Bronchial epithelial cell (primary cell): ENCODE measurements around the gene GPR176. TPM values are rescaled to one million over a fixed set of nuclear protein-coding genes. Genes with fewer than 3 reads are reported as not detected.

Source experiments
- DNase-seq: peaks from one replicate; pipeline ENCODE4 v3.0.0-alpha.2; 2010; ENCODE audit warnings: low read depth
- FAIRE-seq: peaks from 2 replicates; lab custom pipeline; 2011; peaks lifted over from hg19 to GRCh38; lab: Jason Lieb, UNC
- H3K27me3 ChIP-seq: 2 replicates; pipeline ENCODE4 v1.5.1; 2011; ENCODE audit warnings: low read length; ENCODE audit not compliant: control insufficient read depth, insufficient read depth
- H3K36me3 ChIP-seq: 2 replicates; pipeline ENCODE4 v1.5.1; 2011; ENCODE audit warnings: low read length; ENCODE audit not compliant: control insufficient read depth, insufficient read depth
- H3K4me3 ChIP-seq: 2 replicates; pipeline ENCODE4 v1.5.1; 2011; ENCODE audit warnings: mild to moderate bottlenecking, low read depth, low read length, control low read depth
- total RNA-seq: library from RNA; depleted of rRNA; stranded (reverse); fragments of >200 nt; gene quantifications from 2 replicates; pipeline ENCODE4 v1.2.1, GENCODE V29; 2014
- TF ChIP-seq, protein P1 (sequence below): IDR thresholded peaks from 2 replicates; pipeline ENCODE4 v1.5.1; 2011; ENCODE audit warnings: mild to moderate bottlenecking, moderate library complexity, low read length, control low read depth, inconsistent platforms; ENCODE audit not compliant: insufficient read depth, severe bottlenecking

GPR176 gene
- total RNA-seq, 1 donor from 2014 or later: 3.4 TPM

DNA sequence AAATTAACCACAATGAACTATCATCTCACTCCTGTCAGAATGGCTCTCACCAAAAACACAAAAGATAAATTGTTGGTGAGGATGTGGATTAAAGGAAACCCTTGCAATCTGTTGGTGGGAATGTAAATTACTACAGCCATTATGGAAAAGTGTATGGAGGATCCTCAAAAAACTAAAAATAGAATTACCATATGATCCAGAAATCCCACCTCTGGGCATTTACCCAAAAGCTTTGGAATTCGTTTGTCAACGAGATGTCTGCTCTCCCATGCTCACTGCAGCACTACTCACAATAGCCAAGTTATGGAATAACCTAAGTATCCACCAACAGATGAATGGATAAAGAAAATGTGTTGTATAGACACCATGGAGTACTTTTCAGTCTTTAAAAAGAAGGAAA lies 159.1 kb downstream of the GPR176 start:
- FAIRE-seq (no peak), DNase-seq (no peak)
- TF ChIP-seq, protein P1, sequence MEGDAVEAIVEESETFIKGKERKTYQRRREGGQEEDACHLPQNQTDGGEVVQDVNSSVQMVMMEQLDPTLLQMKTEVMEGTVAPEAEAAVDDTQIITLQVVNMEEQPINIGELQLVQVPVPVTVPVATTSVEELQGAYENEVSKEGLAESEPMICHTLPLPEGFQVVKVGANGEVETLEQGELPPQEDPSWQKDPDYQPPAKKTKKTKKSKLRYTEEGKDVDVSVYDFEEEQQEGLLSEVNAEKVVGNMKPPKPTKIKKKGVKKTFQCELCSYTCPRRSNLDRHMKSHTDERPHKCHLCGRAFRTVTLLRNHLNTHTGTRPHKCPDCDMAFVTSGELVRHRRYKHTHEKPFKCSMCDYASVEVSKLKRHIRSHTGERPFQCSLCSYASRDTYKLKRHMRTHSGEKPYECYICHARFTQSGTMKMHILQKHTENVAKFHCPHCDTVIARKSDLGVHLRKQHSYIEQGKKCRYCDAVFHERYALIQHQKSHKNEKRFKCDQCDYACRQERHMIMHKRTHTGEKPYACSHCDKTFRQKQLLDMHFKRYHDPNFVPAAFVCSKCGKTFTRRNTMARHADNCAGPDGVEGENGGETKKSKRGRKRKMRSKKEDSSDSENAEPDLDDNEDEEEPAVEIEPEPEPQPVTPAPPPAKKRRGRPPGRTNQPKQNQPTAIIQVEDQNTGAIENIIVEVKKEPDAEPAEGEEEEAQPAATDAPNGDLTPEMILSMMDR: no peak
- no peaks in the 10 kb centered on the region for H3K27me3 ChIP-seq
- no peak overlapping the region for H3K4me3 ChIP-seq
- H3K36me3 ChIP-seq: no peaks in the 10 kb centered on the region

DNA sequence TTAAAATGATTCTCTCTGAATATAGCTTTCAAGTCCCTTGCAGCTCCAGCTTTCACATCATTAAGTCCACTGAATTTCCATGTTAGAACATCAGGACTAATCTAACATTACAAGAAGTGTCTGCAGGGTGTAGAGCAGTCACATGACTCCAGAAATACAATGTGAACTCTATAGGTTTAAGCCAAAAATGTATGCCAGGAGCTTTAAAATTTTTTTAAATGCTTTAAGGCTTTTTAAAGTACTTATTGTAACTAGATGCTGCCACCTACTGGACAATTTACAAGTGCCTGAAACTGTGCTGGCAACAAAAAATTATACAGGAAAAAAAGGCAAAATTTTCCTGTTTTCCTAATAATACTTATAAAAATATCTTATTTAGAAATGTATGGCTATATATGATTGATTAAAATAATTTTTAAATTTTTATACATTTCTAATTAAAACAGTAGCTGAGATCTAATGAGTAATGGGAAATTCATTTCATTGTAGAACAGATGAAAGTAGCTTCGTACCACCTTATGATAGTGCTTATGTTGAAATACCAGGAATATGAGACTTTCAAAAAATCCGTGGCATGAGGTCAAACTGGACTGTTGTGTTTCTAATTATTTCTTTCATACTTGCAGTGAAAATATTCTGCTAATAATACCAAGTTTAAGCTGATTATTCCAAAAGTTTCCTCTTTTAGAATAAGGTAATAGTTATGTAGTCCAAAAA lies 163.1 kb downstream of the GPR176 start:
- Histone ChIP-seq H3K4me3 (no peak overlapping the region), H3K27me3 (no peaks in the 10 kb centered on the region), H3K36me3 (no peaks in the 10 kb centered on the region)
- FAIRE-seq: no peak
- DNase-seq: peak; percentile 65
- TF ChIP-seq, protein P1: peak; percentile 45

DNA sequence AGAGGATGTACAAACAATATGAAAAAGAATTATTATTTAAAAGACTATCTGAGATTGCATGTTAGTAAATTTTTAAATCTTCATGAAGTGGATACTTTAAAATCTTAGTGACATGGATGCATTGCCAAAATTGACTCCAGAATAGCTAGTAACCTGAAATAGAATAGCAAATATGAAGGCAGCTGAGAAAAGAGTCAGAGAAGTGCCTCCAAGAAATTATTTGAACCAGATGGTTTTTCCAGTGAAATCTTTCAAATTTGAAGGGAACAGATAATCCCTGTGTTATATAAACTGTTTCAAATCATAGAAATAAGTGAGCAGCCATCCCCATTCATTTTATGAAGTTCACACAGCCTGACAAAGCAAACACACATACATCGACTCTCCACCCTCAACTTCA lies 167.1 kb downstream of the GPR176 start:
- H3K27me3 ChIP-seq: no peaks in the 10 kb centered on the region
- TF ChIP-seq, protein P1: no peak
- no peak overlapping the region for H3K4me3 ChIP-seq
- no peak for FAIRE-seq
- no peaks in the 10 kb centered on the region for H3K36me3 ChIP-seq
- DNase-seq: no peak

DNA sequence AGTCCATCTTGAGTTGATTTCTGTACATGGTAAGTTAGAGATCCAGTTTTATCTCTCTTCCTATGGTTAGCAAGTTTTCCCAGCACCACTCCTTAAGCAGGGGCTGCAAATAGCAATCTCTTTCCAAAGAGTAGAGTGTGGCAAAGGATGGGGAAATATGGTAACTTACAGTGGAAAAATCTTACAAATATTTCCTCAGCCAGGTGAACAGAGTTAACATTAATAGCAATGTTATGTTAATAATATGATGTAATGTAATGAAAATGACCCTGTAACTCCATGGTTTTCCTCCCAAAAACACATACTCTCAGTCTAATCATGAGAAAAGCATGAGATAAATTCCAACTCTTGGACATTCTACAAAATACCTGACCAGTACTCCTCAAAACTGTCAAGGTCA lies 167.8 kb downstream of the GPR176 start:
- TF ChIP-seq, protein P1: no peak
- DNase-seq (no peak), FAIRE-seq (no peak)
- no peaks in the 10 kb centered on the region for H3K36me3 ChIP-seq
- no peak overlapping the region for H3K4me3 ChIP-seq
- H3K27me3 ChIP-seq: no peaks in the 10 kb centered on the region

Other genes starting within 250 kb of the GPR176 start
- gene FSIP1, start 137.4 kb downstream of the GPR176 start, total RNA-seq: 9.5 and 28.8 TPM in 2 replicates
- gene EIF2AK4, start 13.8 kb upstream of the GPR176 start, total RNA-seq: 25.6 and 30.8 TPM in 2 replicates
- gene SRP14, start 118.9 kb upstream of the GPR176 start, total RNA-seq: 95.8 and 176 TPM in 2 replicates
- 1.4 and 1.6 TPM in 2 replicates for gene BMF, start 188.6 kb upstream of the GPR176 start, total RNA-seq
- gene BUB1B, start 240.8 kb upstream of the GPR176 start, total RNA-seq: 0.79 and 0.90 TPM in 2 replicates